HTR-8/SVneo (cell line): Measurements from ENCODE around the gene KIDINS220.

Source experiments
- DNase-seq: peaks from one replicate; pipeline ENCODE4 v3.0.0; 2011; ENCODE audit warnings: low spot score, mixed read lengths; ENCODE audit not compliant: insufficient read length
- FAIRE-seq: peaks from 2 replicates; lab custom pipeline; 2011; peaks lifted over from hg19 to GRCh38; lab: Jason Lieb, UNC

KIDINS220 gene

DNA sequence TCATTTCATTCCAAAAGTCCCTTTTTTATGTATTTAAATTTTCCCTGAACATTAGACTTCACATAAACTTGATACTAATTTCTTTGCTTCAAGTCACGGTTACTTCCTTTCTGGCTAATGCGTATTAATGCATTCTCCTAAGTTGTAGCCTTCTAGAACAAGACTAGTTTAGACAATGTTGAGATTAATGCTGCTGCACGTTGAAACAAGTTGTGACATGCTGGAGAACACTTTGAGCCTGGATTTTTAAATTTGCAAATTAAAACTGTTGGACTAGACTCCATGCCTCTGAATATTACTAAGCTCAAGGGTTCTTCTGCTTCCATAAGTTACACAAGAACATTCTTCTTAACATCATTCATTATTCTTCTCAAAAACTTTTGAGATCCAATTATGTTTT is 126.5 kb downstream of the KIDINS220 start:
- DNase-seq (no peak), FAIRE-seq (no peak)

DNA sequence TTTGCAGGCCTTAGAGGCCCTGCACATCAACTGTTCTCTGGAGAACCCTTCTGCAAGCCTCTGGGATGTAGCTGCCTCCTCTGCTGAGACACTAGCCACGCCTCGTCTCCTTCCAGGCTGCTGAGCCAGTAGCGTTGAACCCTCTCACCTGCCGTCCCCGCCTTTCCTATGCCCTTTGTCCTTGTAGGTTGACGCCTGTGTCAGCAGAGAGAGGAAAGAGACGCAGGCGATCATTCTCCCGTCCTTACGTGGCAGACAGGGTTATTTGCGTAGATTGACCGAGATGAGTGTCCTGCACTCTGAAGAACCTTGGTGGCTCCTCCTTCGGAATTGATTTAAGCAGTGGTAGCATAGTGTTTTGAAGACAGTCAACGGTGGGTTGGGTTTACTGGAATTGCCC is 127.8 kb downstream of the KIDINS220 start:
- FAIRE-seq (no peak), DNase-seq (no peak)

DNA sequence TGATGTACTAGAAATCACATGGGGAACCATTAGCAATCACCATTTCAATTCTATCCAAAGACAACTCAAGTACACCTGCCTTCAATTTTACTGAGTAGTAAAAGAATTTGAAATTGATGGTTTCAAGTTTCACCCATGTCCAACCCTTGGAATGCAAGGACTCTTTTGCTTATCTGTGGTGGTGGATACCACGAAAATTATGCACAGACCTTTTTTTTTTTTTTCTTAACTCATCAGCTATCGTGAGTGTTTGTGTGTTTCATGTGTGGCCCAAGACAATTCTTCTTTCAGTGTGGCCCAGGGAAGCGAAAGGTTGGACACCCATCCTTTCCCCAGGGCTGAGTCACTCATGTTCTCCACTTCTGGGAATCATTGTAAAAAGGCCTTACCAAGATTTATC is 132.5 kb downstream of the KIDINS220 start:
- FAIRE-seq (no peak), DNase-seq (no peak)

DNA sequence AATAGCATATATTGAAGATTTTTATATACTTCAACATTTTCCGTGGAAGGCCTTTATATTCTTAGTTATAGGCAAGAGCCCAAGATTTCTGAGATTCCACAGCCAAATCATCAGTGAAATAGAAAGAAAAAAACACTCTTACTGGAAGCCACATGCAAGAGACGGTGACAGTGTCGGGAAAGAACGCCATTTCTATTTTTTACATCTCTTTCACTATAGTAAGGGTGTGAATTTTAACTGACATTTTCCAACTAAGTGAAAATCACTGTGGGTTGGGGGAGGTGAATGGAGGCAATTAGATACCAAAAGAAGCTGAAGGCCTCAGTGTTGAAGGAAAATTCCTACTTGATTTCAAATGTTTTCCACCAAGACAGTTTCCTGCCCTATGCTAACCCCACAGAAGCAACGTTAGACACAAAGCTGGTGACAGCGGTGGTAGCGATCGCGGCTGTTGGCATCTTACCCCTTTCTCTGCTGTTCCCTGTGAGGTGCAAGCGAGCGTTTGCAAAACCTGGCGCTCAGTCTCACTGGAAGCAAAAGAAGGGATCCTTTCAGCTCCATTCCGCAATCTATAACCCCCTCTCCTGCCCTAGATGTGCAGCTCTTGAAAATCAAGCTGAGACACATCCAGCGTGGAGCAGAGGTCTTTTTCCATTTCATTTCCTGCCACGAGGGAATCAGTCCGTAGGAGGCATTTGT is 135.6 kb downstream of the KIDINS220 start:
- FAIRE-seq (no peak), DNase-seq (no peak)

DNA sequence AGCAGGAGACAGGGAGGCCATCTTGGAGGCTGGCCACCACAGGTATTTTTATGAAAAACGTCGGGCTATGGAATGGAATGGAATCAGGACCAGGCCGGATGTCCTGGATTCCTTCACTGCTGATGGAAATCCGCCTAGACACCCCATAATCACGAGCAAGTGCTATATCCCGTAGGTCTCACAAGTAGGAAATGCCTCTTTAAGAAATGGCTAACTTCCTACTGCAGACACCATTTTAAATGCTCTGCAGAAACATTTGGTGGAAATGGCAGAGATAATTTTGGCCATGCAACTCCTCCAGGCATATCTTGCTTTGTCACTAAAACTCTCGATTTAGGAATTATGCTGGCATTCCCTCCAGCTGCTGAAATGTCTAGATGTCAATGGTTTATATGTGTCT is 137.6 kb downstream of the KIDINS220 start:
- peak; percentile 36 for FAIRE-seq
- no peak for DNase-seq

DNA sequence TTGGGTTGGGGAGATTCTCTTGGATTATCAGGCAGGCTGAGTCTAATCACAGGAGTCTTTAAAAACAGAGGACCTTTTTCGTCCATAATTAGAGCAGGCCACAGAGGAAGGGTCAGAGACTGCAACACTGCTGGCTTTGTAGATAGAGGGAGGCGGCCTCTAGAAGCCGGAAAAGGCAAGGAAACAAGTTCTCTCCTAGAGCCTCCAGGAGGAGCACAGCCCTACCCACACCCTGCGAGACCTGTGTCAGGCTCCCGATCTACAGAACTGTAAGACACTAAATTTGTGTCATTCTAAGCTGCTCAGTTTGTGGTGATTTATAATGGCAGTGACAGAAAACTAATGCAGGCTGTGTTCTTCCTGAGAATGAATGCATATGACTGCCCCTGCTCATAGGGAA is 140.2 kb downstream of the KIDINS220 start:
- DNase-seq, result no peak
- no peak for FAIRE-seq

DNA sequence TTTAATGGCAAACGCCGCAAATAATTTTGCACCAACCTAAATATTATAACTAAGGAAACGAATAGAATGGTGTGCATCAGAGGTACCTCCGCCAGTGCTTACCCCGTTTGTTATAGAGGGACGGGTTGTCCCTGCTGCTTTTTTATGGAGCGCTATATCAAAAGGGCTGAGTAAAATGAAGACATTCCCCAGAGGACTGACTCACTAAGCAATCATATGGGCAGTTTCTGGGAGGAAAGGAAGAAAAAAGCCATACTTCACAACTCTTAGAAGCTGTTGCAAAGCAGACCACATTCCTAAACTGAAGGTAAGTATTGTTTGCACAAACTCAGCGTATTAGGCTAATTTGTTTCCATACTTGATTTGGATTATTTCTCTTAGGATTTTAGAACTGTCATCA is 142.7 kb downstream of the KIDINS220 start:
- DNase-seq, result no peak
- no peak for FAIRE-seq

DNA sequence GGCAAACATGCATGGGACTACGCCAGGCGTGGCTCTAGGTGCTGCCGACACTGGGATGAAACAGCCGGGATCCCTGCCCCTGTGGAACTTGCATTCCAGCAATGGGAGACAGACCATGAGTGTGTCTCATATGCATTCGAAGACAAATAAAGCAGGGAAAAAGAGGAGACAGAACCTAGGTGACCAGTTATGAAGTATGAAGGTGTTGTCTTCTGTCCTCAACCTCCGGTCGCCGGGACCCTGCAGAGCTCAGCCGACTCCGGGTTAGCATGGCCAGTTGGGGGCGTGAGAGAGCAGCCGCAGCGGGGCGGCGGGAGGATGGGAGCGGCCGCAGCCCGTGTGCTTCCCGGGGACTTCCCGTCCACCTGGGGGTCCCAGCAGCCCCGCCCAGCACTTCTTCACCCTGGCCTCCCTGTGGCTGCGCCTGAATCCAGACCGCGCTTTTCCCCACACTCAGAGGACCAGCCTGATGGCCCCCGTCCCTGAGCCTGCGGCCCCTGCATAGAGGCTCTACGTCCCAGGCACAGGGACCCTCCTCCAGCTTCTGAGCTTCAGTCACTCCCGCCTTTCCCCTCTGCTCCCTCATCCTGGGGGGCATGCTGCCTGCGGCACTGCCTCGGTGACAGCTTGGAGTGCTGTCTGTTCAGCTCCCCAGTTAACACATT is 144.1 kb downstream of the KIDINS220 start:
- FAIRE-seq (no peak), DNase-seq (no peak)

DNA sequence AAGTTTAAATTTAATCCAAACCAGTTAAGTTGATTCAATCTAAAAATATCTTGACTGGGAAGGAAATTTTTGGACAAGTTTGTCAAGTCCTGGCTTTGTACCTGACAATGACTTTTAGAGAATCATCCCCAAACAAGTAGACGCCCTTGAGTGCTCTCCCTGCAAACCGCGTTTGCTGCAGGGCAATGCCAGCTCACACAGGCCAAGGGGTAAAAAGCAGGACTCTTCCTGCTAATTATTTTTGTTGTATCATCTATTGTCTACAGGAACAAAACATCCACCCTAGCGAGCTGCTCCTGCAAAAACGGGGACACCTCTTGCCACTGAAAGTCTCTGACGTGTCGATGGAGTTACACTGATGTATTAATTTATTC is 144.6 kb downstream of the KIDINS220 start:
- no peak for DNase-seq
- no peak for FAIRE-seq

DNA sequence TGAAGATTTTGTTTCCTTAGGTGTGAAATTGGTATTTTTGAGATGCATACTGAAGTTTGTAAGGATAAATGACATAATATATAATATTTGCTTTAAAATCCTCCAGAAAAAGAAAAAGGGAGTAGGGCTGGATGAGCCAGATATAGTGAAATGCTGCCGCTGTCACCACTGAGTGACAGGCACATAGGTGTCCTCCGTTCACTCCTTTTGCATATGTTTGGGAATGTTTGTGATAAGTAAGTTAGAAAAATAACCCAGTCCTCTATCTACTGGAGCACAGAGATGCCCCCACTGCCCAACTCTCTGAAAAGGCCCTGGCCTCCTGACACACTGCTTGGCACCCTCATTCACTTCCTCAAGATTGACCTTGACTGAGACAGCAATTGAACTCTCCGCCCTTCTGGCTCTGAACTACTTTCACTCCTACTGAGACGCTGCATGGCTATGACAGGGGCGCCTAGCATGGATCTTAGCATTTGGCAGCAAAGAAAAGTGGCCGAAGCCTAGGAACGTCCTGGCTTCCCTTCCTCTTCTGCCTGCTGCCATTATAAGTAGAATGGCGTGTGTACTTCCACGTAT is 145.5 kb downstream of the KIDINS220 start:
- no peak for FAIRE-seq

DNA sequence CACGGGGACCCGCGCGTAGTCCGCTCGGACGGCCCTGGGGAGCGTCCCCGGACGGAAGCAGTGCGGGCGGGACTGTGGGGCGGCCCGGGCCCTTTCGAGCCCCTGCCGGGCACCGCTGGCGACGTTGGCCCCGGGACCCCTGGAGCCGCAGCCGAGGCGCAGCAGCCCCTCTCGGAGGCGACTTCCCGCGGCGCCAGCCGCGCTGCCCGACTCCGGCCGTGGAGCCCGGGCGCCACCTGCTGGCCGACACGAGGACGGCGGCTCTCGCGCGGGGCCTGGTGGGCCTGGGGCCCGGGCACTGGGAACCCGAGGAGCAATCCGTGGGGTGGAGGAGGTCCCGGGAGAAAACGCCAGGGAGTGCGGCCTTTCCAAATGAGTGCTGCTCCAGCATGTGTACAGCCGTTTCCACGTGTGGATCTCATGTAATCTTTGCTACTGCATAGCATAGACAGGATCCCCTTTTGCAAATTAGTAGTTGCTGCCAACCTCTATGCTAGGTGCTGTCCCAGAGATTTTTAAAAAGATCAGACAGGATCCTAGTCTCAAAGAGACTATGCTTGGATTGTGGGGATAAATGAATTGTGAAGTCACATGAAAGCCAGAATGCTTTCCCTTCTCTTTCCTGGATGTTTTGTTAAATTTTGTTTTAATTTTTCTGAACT is 151.6 kb downstream of the KIDINS220 start:
- DNase-seq (peak; percentile 76), FAIRE-seq (peak; percentile 16)

More for the DNA sequence above, 145.5 kb downstream of the KIDINS220 start:
- DNase-seq, result no peak

DNA sequence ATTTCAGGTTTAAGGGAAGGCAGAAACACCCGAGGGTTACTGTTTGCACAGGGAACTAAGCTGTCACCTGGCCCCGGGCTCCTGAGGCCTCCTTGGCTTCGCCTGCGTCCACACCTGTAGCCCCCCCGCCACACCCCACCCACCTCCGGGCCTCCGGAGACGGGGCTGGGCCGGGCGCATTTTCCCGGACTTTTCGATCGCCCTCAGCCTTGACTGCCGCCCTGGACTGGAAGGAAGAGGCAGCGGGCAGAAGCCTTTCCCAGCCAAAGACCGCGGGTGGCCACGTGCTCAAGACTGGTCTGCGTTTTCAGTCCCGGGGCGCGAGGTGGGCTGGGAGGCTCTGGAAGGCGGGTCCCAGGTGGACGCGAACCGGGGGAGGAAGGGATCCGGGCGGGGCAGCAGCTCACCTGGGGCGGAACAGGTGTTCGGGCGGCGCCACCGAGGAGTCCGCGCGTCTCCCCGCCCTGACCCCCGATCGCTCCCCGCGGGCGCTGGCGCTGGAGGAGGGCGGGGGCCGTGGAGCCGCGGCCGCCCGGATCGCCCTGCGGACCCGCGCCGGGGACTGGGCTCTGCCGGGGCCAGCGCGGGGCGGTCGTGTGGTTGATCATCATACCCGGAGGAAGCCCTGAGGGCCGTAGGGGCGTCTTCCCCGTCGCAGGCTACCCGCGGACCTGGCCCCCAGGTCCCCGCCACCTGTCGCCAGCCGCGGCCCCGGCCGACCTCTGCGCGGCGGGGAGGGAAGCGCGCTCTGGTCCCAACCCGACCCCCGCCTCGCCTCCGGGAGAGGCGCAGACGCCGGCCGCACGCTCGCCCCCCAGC is 152.3 kb downstream of the KIDINS220 start:
- FAIRE-seq (no peak), DNase-seq (no peak)

DNA sequence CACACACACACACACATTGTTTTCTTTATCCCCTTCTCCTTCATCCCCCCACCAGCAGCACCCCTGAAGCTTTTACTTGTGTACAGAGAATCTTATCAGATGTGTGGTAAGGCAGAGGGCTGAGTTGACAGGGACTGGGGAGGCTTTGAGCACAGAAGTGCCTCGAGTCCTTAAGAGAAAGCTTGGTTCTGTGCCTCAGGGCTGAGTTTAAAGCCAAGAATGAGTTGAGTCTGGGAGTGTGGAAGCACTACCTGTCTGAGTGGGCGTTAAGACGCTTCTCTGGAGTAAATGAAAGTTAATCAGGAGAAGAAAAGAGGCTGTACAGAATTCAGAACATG is 152.9 kb downstream of the KIDINS220 start:
- DNase-seq, result no peak

DNA sequence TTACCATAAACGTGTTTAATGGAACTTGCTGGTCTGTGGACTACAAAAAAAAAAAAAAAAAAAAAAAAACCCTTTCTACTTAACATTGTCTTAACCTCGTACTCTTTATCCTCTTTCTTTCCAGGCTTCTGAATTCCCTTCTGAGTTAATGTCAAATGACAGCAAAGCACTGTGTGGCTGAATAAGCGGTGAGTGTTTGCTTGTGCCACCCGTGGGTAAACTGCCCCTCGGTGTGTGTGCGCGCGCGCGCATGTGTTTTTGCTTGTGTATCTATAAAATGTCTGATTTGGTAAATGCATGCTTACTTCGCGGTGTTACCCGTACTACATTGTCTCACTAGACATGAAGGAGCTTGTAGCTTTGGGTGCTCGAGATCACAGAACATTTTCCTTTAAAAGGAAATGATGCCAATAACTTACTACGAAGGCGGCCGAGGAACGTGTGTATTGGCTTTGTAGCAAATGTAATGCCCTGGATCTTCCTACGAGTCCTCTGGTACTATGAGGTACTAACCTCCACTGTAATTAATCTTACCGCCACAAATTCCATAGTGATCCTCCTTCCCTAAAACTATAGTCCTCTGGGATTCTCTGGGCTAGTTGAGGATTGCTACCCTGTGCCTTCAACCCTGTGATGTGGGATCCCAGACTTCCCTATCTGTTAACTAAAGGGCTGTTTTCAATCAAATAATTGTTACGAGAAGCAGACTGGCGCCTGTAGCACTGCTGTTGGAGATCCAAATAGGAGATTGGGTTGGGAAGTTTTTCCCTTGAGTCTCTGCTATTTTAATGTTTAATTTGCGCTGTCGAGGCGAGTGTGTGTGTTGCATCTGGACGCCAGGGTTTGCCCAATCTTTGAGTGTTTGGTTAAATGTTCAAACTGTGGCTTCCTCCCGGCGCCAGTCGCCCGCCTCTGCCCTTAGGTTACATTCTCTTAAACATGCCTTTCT is 154.4 kb downstream of the KIDINS220 start:
- FAIRE-seq, result no peak
- DNase-seq, result no peak

More for the DNA sequence above, 152.9 kb downstream of the KIDINS220 start:
- no peak for FAIRE-seq

DNA sequence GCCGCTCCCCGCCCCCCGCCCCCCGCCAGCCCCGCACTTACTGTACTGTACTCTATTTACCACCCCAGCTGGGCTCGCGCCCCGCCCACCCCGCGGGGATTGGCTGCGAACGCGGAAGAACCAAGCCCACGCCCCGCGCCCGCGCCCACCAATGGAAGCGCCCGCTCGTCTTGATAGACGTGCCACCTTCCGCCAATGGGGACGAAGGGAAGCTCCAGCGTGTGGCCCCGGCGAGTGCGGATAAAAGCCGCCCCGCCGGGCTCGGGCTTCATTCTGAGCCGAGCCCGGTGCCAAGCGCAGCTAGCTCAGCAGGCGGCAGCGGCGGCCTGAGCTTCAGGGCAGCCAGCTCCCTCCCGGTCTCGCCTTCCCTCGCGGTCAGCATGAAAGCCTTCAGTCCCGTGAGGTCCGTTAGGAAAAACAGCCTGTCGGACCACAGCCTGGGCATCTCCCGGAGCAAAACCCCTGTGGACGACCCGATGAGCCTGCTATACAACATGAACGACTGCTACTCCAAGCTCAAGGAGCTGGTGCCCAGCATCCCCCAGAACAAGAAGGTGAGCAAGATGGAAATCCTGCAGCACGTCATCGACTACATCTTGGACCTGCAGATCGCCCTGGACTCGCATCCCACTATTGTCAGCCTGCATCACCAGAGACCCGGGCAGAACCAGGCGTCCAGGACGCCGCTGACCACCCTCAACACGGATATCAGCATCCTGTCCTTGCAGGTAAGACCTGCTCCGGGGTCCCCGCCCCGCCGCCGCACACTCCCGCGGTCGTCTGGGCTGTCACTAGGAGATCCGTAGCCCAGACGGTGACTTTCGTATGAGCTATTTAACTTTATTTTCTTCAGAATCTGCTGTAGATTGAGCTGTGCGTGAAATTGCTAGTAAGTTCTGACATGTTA is 155.4 kb downstream of the KIDINS220 start, which contains the start of gene ID2:
Gene ID2, plus strand, starts transcription at position 271 of the 907 bp plus-strand sequence. Its CDS starts 110 bp downstream, at position 381.
- peak; percentile 99 for DNase-seq
- FAIRE-seq, result peak; percentile 79

DNA sequence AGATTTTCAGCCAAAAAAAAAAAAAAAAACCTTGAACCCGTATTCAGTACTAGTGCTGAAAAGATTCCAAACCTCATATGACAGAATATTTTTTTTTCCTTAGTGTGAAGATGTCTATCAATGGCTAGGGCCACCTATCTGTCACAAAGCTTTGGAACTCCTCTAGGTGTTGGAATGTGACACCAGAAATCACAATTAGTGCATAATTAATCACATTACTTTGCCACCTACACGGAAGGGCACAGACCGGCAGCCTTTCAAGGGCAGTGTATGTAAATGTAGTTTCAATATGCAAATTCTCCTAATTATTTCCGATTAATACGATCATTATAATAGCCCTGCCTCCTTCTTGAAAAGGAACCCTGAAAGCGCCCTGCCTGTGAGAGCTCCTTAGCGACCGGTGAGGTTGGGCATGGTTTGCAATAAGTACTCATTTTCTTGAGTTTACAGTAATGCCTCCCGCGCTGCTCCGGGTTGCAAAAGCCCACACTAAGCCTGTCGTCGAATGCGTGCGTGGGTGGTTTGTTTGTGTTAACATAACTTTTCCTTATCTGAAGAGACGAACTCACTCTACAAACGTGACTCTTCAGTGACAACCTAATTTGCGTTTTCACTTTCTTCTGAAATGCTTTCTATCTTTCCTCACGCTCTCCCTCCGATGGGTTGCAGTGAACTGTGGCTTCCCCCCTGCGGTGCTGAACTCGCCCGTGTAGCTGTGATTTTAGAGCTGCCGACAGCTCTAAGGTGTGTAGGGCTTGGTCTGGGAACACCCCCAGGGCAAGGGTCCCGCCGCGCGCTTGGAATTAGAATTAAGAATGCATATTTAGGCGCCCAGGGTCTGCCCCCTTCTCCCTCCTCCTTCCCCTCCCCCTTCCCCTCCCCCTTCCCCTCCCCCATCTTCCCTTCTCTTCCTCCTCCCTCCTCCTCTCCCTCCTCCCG is 156.3 kb downstream of the KIDINS220 start:
- peak; percentile 66 for DNase-seq
- no peak for FAIRE-seq
